WERI-Rb-1 (cell line): ENCODE results near the gene FCRL2.

Experiments used
- DNase-seq: peaks from one replicate; pipeline ENCODE4 v3.0.0-alpha.2; 2020
- H3K27ac ChIP-seq: fragments of 250-450 bp; sonication (Bioruptor Pico); 2 replicates; pipeline ENCODE4 v1.5.1; 2020; ENCODE audit warnings: mild to moderate bottlenecking, moderate library complexity
- H3K27me3 ChIP-seq: fragments of 250-450 bp; sonication (Bioruptor Pico); 2 replicates; pipeline ENCODE4 v1.5.1; 2021; ENCODE audit warnings: mild to moderate bottlenecking, low read depth, moderate library complexity; ENCODE audit not compliant: insufficient read depth, severe bottlenecking
- H3K36me3 ChIP-seq: fragments of 250-450 bp; sonication (Bioruptor Pico); 2 replicates; pipeline ENCODE4 v1.5.1; 2020; ENCODE audit warnings: mild to moderate bottlenecking, moderate library complexity
- H3K4me3 ChIP-seq: 2 replicates; pipeline ENCODE4 v1.5.1; 2011; ENCODE audit warnings: low read depth, mild to moderate bottlenecking, control low read depth, low read length
- H3K9me3 ChIP-seq: fragments of 250-450 bp; sonication (Bioruptor Pico); 2 replicates; pipeline ENCODE4 v1.5.1; 2021; ENCODE audit warnings: mild to moderate bottlenecking, moderate library complexity; ENCODE audit not compliant: severe bottlenecking
- TF ChIP-seq, protein P1 (sequence below): IDR thresholded peaks from 2 replicates; pipeline ENCODE4 v1.5.1; 2011; ENCODE audit warnings: low read depth, mild to moderate bottlenecking, control low read depth, inconsistent platforms, low read length

The FCRL2 gene

DNA sequence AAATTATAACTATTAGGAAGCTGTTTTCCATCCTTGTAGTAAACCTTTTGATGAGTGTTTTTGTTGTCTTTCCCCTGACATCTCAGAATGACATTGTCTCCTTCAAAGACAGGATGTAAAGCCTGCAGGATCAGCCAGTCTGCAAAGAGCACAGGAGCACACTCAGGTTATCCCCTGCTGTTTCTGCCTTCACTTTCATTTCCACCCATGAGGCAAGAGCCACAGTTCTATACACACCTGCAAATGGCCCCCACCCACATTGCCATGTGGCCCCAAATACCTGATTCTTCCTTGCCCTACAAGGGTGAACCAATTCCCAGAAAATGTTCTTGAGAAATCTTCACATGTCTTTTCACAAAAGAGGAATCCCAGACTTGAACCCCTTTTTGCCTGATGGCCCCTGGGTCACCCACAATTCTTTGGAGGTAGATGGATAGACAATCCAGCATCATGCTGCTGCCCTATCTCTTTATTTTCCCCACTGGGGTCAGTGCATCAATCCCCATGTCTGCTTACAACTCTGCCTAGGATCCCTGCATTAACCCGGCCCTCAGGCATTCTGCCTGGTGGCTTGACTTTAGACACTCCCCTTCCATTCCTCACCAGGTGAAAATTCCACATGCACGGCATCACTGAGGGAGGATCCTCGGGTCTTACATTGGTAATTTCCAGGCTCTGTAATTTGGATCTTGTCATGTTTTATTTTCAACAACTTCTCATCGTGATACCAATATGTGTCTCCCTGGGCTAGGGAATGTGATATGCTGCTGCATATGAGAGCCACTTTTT is 79.0 kb downstream of the FCRL2 start:
- no peak overlapping the region for H3K4me3 ChIP-seq
- H3K9me3 ChIP-seq: no peaks in the 10 kb centered on the region
- TF ChIP-seq, protein P1, sequence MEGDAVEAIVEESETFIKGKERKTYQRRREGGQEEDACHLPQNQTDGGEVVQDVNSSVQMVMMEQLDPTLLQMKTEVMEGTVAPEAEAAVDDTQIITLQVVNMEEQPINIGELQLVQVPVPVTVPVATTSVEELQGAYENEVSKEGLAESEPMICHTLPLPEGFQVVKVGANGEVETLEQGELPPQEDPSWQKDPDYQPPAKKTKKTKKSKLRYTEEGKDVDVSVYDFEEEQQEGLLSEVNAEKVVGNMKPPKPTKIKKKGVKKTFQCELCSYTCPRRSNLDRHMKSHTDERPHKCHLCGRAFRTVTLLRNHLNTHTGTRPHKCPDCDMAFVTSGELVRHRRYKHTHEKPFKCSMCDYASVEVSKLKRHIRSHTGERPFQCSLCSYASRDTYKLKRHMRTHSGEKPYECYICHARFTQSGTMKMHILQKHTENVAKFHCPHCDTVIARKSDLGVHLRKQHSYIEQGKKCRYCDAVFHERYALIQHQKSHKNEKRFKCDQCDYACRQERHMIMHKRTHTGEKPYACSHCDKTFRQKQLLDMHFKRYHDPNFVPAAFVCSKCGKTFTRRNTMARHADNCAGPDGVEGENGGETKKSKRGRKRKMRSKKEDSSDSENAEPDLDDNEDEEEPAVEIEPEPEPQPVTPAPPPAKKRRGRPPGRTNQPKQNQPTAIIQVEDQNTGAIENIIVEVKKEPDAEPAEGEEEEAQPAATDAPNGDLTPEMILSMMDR: no peak
- H3K27me3 ChIP-seq: no peaks in the 10 kb centered on the region
- no peak overlapping the region for H3K27ac ChIP-seq
- DNase-seq: no peak
- H3K36me3 ChIP-seq: no peaks in the 10 kb centered on the region

DNA sequence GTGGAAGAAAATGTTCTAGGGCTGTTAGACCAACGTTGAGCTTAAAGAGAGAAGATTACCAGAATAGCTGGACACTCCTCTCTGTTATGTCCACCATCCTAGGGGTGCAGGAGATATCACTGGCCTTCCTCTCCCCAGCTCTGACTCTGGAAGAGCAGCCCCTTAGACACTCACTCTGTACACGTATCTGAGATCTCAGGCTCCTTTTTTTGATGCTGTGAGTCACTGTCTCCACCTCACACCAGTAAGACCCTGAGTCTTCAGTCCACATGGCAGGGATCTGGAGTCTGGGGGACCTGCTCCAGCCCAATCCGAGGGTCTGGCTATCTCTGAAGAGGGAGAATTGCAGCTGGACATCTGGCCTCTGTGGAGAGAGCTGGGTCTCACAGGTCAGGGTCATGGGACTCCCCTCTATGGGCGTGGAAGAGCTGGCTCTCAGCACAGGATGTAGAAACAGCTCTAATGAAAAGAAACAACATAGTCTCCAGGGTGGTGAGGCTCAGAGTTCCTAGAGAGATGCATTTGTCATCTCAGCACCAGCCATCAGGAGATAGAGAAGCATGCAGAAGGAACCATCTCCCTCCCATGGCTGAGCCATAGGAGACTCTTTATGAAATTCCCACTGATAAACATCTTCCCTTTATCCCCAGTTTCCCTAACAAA is 79.8 kb downstream of the FCRL2 start:
- no peaks in the 10 kb centered on the region for H3K36me3 ChIP-seq
- TF ChIP-seq, protein P1: no peak
- no peak for DNase-seq
- H3K9me3 ChIP-seq: no peaks in the 10 kb centered on the region
- no peak overlapping the region for H3K27ac ChIP-seq
- H3K27me3 ChIP-seq: no peaks in the 10 kb centered on the region
- no peak overlapping the region for H3K4me3 ChIP-seq
